Kidney (tissue), 14 donors: Measurements from ENCODE around the gene OSBP2. TPM values are rescaled to one million over a fixed set of nuclear protein-coding genes. Genes with fewer than 3 reads are reported as not detected.

ENCODE experiments used
- DNase-seq, 5 donors: peaks; one replicate each; pipeline ENCODE4 v3.0.0-alpha.2; 2013 to 2020
- FAIRE-seq: peaks from 2 replicates; lab custom pipeline; 2012; peaks lifted over from hg19 to GRCh38; lab: Jason Lieb, UNC
- H3K27ac ChIP-seq, 2 donors: one replicate each; pipeline ENCODE4 v1.7.0; 2013; ENCODE audit warnings: low read depth in 2 of 2, low read length in 2 of 2, inconsistent platforms in 1 of 2
- H3K27me3 ChIP-seq: one replicate; pipeline ENCODE4 v1.7.1; 2013; ENCODE audit warnings: low read length, inconsistent platforms; ENCODE audit not compliant: control insufficient read depth, insufficient read depth
- H3K36me3 ChIP-seq, 3 donors: one replicate each; pipeline versions ENCODE4 v1.7.0 to v1.7.1; 2013; ENCODE audit warnings: low read length in 3 of 3, control low read depth in 1 of 3, inconsistent platforms in 1 of 3; ENCODE audit not compliant: insufficient read depth in 3 of 3, control insufficient read depth in 2 of 3
- H3K4me1 ChIP-seq, 3 donors: one replicate each; pipeline versions ENCODE4 v1.7.0 to v1.7.1; 2013; ENCODE audit warnings: low read length in 3 of 3, inconsistent platforms in 1 of 3, low read depth in 1 of 3; ENCODE audit not compliant: control insufficient read depth in 2 of 3, insufficient read depth in 2 of 3
- H3K4me3 ChIP-seq, 3 donors: one replicate each; pipeline versions ENCODE4 v1.7.0 to v1.8.1; 2013; ENCODE audit warnings: low read length in 3 of 3, control low read depth in 1 of 3, inconsistent platforms in 1 of 3
- H3K9ac ChIP-seq, 3 donors: one replicate each; pipeline versions ENCODE4 v1.7.0 to v1.7.1; 2013; ENCODE audit warnings: low read length in 3 of 3, control low read depth in 1 of 3, inconsistent platforms in 1 of 3
- H3K9me3 ChIP-seq, 3 donors: one replicate each; pipeline versions ENCODE4 v1.7.0 to v1.7.1; 2013; ENCODE audit warnings: low read length in 3 of 3, control low read depth in 1 of 3, inconsistent platforms in 1 of 3; ENCODE audit not compliant: control insufficient read depth in 2 of 3, insufficient read depth in 1 of 3
- CTCF ChIP-seq: IDR thresholded peaks from 3 replicates; pipeline ENCODE4 v1.5.1; 2012; ENCODE audit warnings: mild to moderate bottlenecking, moderate library complexity, borderline replicate concordance; ENCODE audit not compliant: insufficient read depth; ENCODE audit errors: extremely low read depth
- intact Hi-C: fragments of 100-400 bp; cut with DNase I; formaldehyde crosslinking; loops from one replicate; pipeline ENCODE4 v1.11.1; 2022
- polyA plus RNA-seq: library from polyadenylated mRNA; stranded (reverse); fragments of 350-450 nt; fragmentation: Illumina TruSeq; extraction: RNeasy Lipid Tissue Mini Kit (QIAGEN cat#74804); gene quantifications from one replicate; pipeline ENCODE4 v1.2.3, GENCODE V29; 2014; ENCODE audit warnings: low read depth, low replicate concordance; ENCODE audit not compliant: insufficient read depth
- total RNA-seq: library from RNA; stranded (reverse); fragmentation: NEBNext Ultra II Directional; extraction: Animal tissue kit (Norgen Biotek cat#: 25700); gene quantifications from one replicate; pipeline ENCODE4 v1.2.1, GENCODE V29; 2021
- donor health status: control.
- donor health status: control.
- donor health status: control.
- donor health status: control.
- donor health status: control.
- donor health status: DM: yes; HTN: yes; CAD: no.
- donor health status: Normal renal cell carcinoma (clear cell type).

The OSBP2 gene
- total and polyA plus RNA-seq, 2 donors from 2014 or later: 3.4 to 4.0 TPM

GRCh38 chr22:30855266-30855665 is 160.6 kb downstream of the OSBP2 start:
- Histone ChIP-seq H3K4me3 (no peak overlapping the region), H3K9ac (no peak overlapping the region), H3K27me3 (no peaks in the 10 kb centered on the region), H3K27ac (no peak overlapping the region), H3K4me1 (no peaks in the 10 kb centered on the region), H3K9me3 (no peaks in the 10 kb centered on the region), H3K36me3 (no peaks in the 10 kb centered on the region)
- FAIRE-seq (no peak), DNase-seq (no peak)
- no peak for TF ChIP-seq CTCF
- intact Hi-C loops: no loop called here

GRCh38 chr22:30855677-30856518 is 161.2 kb downstream of the OSBP2 start:
- H3K9me3 ChIP-seq: no peaks in the 10 kb centered on the region
- no peak overlapping the region for H3K9ac ChIP-seq
- H3K4me3 ChIP-seq: no peak overlapping the region
- TF ChIP-seq CTCF: no peak
- H3K36me3 ChIP-seq: no peaks in the 10 kb centered on the region
- no peaks in the 10 kb centered on the region for H3K4me1 ChIP-seq
- no peak for DNase-seq
- no peak for FAIRE-seq
- intact Hi-C loops: no loop called here
- no peak overlapping the region for H3K27ac ChIP-seq
- H3K27me3 ChIP-seq: no peaks in the 10 kb centered on the region

GRCh38 chr22:30856741-30857502 is 162.2 kb downstream of the OSBP2 start:
- no peak for FAIRE-seq
- no peaks in the 10 kb centered on the region for H3K27me3 ChIP-seq
- no peak overlapping the region for H3K4me3 ChIP-seq
- H3K36me3 ChIP-seq: no peaks in the 10 kb centered on the region
- peak in 1 of 5 donors; percentile 46 for DNase-seq
- H3K27ac ChIP-seq: no peak overlapping the region
- no peaks in the 10 kb centered on the region for H3K4me1 ChIP-seq
- TF ChIP-seq CTCF: no peak
- no peak overlapping the region for H3K9ac ChIP-seq
- intact Hi-C loops: no loop called here
- no peaks in the 10 kb centered on the region for H3K9me3 ChIP-seq
